GM12878 (cell line): Measurements from ENCODE around the gene MYO15B. TPM values are rescaled to one million over a fixed set of nuclear protein-coding genes. Genes with fewer than 3 reads are reported as not detected.

Experiments
- ATAC-seq: fragments of 200-7000 bp; cut with Tn5 transposase; 3 replicates; pipeline ENCODE4 v1.9.1; 2020; ENCODE audit warnings: mild to moderate bottlenecking, moderate library complexity
- BruUV-seq: library from RNA; stranded (reverse); fragments of 400-500 nt; replicated peaks from 2 replicates; lab custom pipeline; 2021; lab: Mats Ljungman, UMichigan
- CTCF ChIA-PET: fragments of 300-600 bp; sonication (Branson Sonifier 250); formaldehyde crosslinking; extraction: SDS; loops from one replicate; lab custom pipeline; 2021; ENCODE audit warnings: inconsistent platforms; lab: Yijun Ruan, JAX
- POLR2A ChIA-PET: fragments of 350-600 bp; formaldehyde crosslinking; extraction: SDS; loops from one replicate; lab custom pipeline; 2021; ENCODE audit warnings: inconsistent platforms; lab: Charles Lee
- RAD21 ChIA-PET: fragments of 300-600 bp; sonication (Branson Sonifier 250); formaldehyde crosslinking; loops from one replicate; lab custom pipeline; 2023; ENCODE audit warnings: antibody characterized with exemption; ENCODE audit not compliant: unreplicated experiment; lab: Charles Lee
- SMC1A ChIA-PET: fragments of 300-600 bp; sonication (Branson Sonifier 250); formaldehyde crosslinking; loops from one replicate; lab custom pipeline; 2023; ENCODE audit not compliant: unreplicated experiment, uncharacterized antibody; lab: Charles Lee
- DNase-seq: peaks from one replicate; pipeline ENCODE4 v3.0.0-alpha.2; 2011; ENCODE audit warnings: low read depth, low spot score
- FAIRE-seq: peaks from 3 replicates; lab custom pipeline; 2011; peaks lifted over from hg19 to GRCh38; lab: Jason Lieb, UNC
- H2AFZ ChIP-seq: 2 replicates; pipeline ENCODE4 v1.6.0; 2011; ENCODE audit warnings: low read depth, low read length, control low read depth; ENCODE audit not compliant: control insufficient read depth
- H3K27ac ChIP-seq: 2 replicates; pipeline ENCODE4 v1.5.1; 2011; ENCODE audit warnings: control low read depth; ENCODE audit not compliant: control insufficient read depth, insufficient read depth
- H3K27me3 ChIP-seq, 2 experiments: replicated peaks in 1 of 2; 2 replicates each; pipeline versions ENCODE4 v1.6.0 to v1.6.1; 2011; ENCODE audit warnings: low read length in 1 of 2; ENCODE audit not compliant: control insufficient read depth in 2 of 2, insufficient read depth in 2 of 2
- H3K36me3 ChIP-seq, 2 experiments: 2 replicates each; pipeline ENCODE4 v1.5.1; 2011; ENCODE audit warnings: low read length in 1 of 2; ENCODE audit not compliant: control insufficient read depth in 2 of 2, insufficient read depth in 2 of 2
- H3K4me1 ChIP-seq: 2 replicates; pipeline ENCODE4 v1.6.1; 2011; ENCODE audit warnings: mild to moderate bottlenecking, low read length, moderate library complexity, mixed read lengths; ENCODE audit not compliant: control insufficient read depth, insufficient read depth
- H3K4me2 ChIP-seq: 2 replicates; pipeline ENCODE4 v1.6.0; 2011; ENCODE audit warnings: control low read depth; ENCODE audit not compliant: control insufficient read depth, insufficient read depth
- H3K4me3 ChIP-seq: fragments of 200-600 bp; sonication (generic); 2 replicates; pipeline ENCODE4 v1.5.1; 2016
- H3K79me2 ChIP-seq: 2 replicates; pipeline ENCODE4 v1.6.0; 2011; ENCODE audit warnings: low read length; ENCODE audit not compliant: control insufficient read depth, insufficient read depth
- H3K9ac ChIP-seq: 2 replicates; pipeline ENCODE4 v1.8.0; 2011; ENCODE audit warnings: low read length, control low read depth, mixed read lengths; ENCODE audit not compliant: control insufficient read depth, insufficient read depth
- H3K9me3 ChIP-seq: replicated peaks from 3 replicates; pipeline ENCODE4 v1.5.1; 2011; ENCODE audit warnings: mild to moderate bottlenecking, low read length; ENCODE audit not compliant: control insufficient read depth, insufficient read depth
- H4K20me1 ChIP-seq: 2 replicates; pipeline ENCODE4 v1.6.0; 2011; ENCODE audit not compliant: control insufficient read depth, insufficient read depth
- BCLAF1 ChIP-seq: fragments of 450-650 bp; IDR thresholded peaks from 2 replicates; pipeline ENCODE4 v1.6.1; 2017; ENCODE audit warnings: antibody characterized with exemption, mild to moderate bottlenecking, moderate library complexity
- CHD4 ChIP-seq: fragments of 200-600 bp; sonication (generic); IDR thresholded peaks from 2 replicates; pipeline ENCODE4 v1.6.1; 2016; ENCODE audit warnings: mild to moderate bottlenecking
- ESRRA ChIP-seq: IDR thresholded peaks from 2 replicates; pipeline ENCODE4 v1.6.1; 2012; ENCODE audit warnings: mild to moderate bottlenecking, low read length, improper control_type of control experiment
- HSF1 ChIP-seq: fragments of 150-350 bp; IDR thresholded peaks from 2 replicates; pipeline ENCODE4 v1.6.1; 2014; ENCODE audit warnings: mild to moderate bottlenecking, low read depth, low read length
- MTA2 ChIP-seq: fragments of 450-650 bp; IDR thresholded peaks from 2 replicates; pipeline ENCODE4 v1.6.1; 2016; ENCODE audit warnings: low read depth, mild to moderate bottlenecking, moderate library complexity
- NKRF ChIP-seq: fragments of 450-650 bp; conservative IDR thresholded peaks from 2 replicates; pipeline ENCODE4 v1.6.1; 2017; ENCODE audit warnings: mild to moderate bottlenecking, moderate library complexity
- PAX5 ChIP-seq: IDR thresholded peaks from 2 replicates; pipeline ENCODE4 v1.6.1; 2011; ENCODE audit warnings: low read depth, low read length, borderline replicate concordance
- POLR2A ChIP-seq: IDR thresholded peaks from 2 replicates; pipeline ENCODE4 v1.6.1; 2011; ENCODE audit warnings: low read depth, mild to moderate bottlenecking, low read length
- RELB ChIP-seq: fragments of 450-650 bp; IDR thresholded peaks from 2 replicates; pipeline ENCODE4 v1.6.1; 2017; ENCODE audit warnings: low read depth, mild to moderate bottlenecking, moderate library complexity
- RUNX3 ChIP-seq: IDR thresholded peaks from 2 replicates; pipeline ENCODE4 v1.6.1; 2012; ENCODE audit warnings: low read length, inconsistent platforms
- SRF ChIP-seq, 2 experiments: IDR thresholded peaks; 2 replicates each; pipeline ENCODE4 v1.6.1; 2011; ENCODE audit warnings: low read depth in 2 of 2, low read length in 2 of 2, mild to moderate bottlenecking in 1 of 2, moderate library complexity in 1 of 2
- USF1 ChIP-seq: IDR thresholded peaks from 2 replicates; pipeline ENCODE4 v1.6.1; 2011; ENCODE audit warnings: borderline replicate concordance, low read depth, mild to moderate bottlenecking, moderate library complexity, mixed read lengths, low read length; ENCODE audit not compliant: insufficient read depth; ENCODE audit errors: extremely low read length
- YY1 ChIP-seq: IDR thresholded peaks from 2 replicates; pipeline ENCODE4 v1.6.1; 2011; ENCODE audit warnings: low read depth, mild to moderate bottlenecking, low read length
- WGBS: methylation state at CpG from one replicate; pipeline ENCODE4 v1.1.6; 2016; ENCODE audit warnings: low lambda C conversion rate; ENCODE audit not compliant: insufficient replicate concordance, insufficient coverage; ENCODE audit errors: missing lambda C conversion rate; 5-methylcytosine and 5-hydroxymethylcytosine counted together
- in situ Hi-C: fragments of 300-500 bp; cut with MboI; formaldehyde crosslinking; loops from 9 replicates; pipeline ENCODE4 v1.14.3; 2018; ENCODE audit warnings: mixed read lengths
- intact Hi-C: fragments of 100-400 bp; cut with micrococcal nuclease; formaldehyde crosslinking; loops from one replicate; pipeline ENCODE4 v1.14.2; 2022; ENCODE audit not compliant: unreplicated experiment
- polyA plus RNA-seq, 11 experiments: library from polyadenylated mRNA; depleted of rRNA in 4 of 11; unstranded in 6 of 11; stranded (reverse) in 5 of 11; fragments of >200 nt; fragmentation: Nextera tagmentation in 4 of 11; fragmentation: Illumina TruSeq in 1 of 11; extraction: Ambion mirVana in 4 of 11; extraction: Trizol in 1 of 11; gene quantifications; 1 replicate in 1 of 11; 2 replicates in 10 of 11; pipeline versions ENCODE4 v1.2.1 to v1.2.3, GENCODE V29; 2011 to 2016; ENCODE audit warnings: inconsistent platforms in 2 of 11, missing spikeins in 2 of 11, low read depth in 1 of 11
- total RNA-seq, 4 experiments: library from RNA; depleted of rRNA in 3 of 4; stranded (reverse); fragments of >200 nt in 3 of 4; fragmentation: Illumina TruSeq in 1 of 4; extraction: Trizol in 1 of 4; gene quantifications; 2 replicates each; pipeline versions ENCODE4 v1.2.1 to v1.2.3, GENCODE V29; 2013 to 2021

The MYO15B gene
- total and polyA plus RNA-seq, 10 of the 15 experiments (the other 5 are each of a cell fraction or from before 2014, with no cell fraction given) = 0.67 to 15.4 (median 2.3) TPM; not detected in 1

GRCh38 chr17:75667825-75668224 is 80.2 kb downstream of the MYO15B start:
- peak overlapping the region; percentile 79 for H3K4me3 ChIP-seq
- ChIA-PET CTCF (interaction anchor here (1.0 to 6.0 kb wide), 7 partner anchors 18 to 86 kb away, joined by 3 to 30 read pairs (median 3); partner anchors contain the start of gene SMIM5), POLR2A (interaction anchor here (0.5 to 1.1 kb wide), 2 partner anchors 143 to 294 kb away, joined by 3 to 4 read pairs; partner anchors contain the start of gene LLGL2), RAD21 (no interaction called here), SMC1A (interaction anchor here (0.9 to 2.7 kb wide), 4 partner anchors 35 to 330 kb away, joined by 3 to 8 read pairs (median 4); partner anchors contain the start of gene SMIM5)
- no peak for DNase-seq
- peak overlapping the region; percentile 81 for H3K27ac ChIP-seq
- in situ Hi-C loops = no loop called here
- WGBS = 13% methylated on average over 4 of the region's 4 CpGs
- H3K27me3 ChIP-seq = no peaks in the 10 kb centered on the region
- H3K4me1 ChIP-seq = peaks cover 23% of the 10 kb centered on the region
- peak overlapping the region; percentile 79 for H3K9ac ChIP-seq
- H3K4me2 ChIP-seq = peak overlapping the region; percentile 70
- no peak for ATAC-seq
- no peaks in the 10 kb centered on the region for H4K20me1 ChIP-seq
- no peak for TF ChIP-seq BCLAF1
- TF ChIP-seq PAX5 = no peak
- TF ChIP-seq USF1 = no peak
- no peak for TF ChIP-seq CHD4
- TF ChIP-seq SRF (IDR thresholded peaks at IDR 0.05; ENCODE audit: low read depth in 2 of 2, low read length in 2 of 2) = no peak
- no peak for TF ChIP-seq HSF1
- no peak for TF ChIP-seq RUNX3
- TF ChIP-seq YY1 = no peak
- TF ChIP-seq RELB = no peak
- no peak for TF ChIP-seq MTA2
- TF ChIP-seq POLR2A = no peak
- TF ChIP-seq ESRRA = no peak
- TF ChIP-seq NKRF = no peak
- H3K79me2 ChIP-seq = peaks cover 54% of the 10 kb centered on the region
- BruUV-seq = no TSS peak
- peaks cover 0 to 18% of the 10 kb centered on the region in 2 experiments; a peak in 2 of 4 replicates for H3K36me3 ChIP-seq
- FAIRE-seq = no peak
- no peaks in the 10 kb centered on the region for H3K9me3 ChIP-seq
- intact Hi-C loops = no loop called here
- H2AFZ ChIP-seq = no peak overlapping the region
